ENCODE results near the gene MYOF.
A peak's percentile ranks its signal among the peaks of the same experiment; 100 is the strongest.

The MYOF gene

DNA sequence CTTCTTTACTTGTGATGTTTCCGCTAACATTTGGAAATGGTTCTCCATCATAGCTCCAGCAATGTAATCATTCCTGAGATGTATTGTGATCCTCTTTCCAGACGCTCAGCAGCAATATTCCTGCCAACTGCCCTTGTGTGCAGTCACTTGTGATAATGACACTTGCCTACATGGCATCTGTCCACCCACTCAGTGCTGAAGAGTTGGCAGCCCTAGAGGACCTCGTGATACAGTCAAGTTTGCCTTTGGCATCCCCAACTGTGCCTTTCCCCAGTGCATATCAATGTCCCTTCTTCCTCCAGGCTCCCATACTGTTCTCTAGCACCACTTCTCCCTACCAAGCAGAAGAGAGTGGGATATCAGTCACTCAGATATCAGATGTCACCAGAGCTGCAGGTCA, 64.9 kb downstream of the MYOF start:
- DNase-seq (ENCODE audit: low read depth in 2 of 2): no peak
- TF ChIP-seq, protein P1, sequence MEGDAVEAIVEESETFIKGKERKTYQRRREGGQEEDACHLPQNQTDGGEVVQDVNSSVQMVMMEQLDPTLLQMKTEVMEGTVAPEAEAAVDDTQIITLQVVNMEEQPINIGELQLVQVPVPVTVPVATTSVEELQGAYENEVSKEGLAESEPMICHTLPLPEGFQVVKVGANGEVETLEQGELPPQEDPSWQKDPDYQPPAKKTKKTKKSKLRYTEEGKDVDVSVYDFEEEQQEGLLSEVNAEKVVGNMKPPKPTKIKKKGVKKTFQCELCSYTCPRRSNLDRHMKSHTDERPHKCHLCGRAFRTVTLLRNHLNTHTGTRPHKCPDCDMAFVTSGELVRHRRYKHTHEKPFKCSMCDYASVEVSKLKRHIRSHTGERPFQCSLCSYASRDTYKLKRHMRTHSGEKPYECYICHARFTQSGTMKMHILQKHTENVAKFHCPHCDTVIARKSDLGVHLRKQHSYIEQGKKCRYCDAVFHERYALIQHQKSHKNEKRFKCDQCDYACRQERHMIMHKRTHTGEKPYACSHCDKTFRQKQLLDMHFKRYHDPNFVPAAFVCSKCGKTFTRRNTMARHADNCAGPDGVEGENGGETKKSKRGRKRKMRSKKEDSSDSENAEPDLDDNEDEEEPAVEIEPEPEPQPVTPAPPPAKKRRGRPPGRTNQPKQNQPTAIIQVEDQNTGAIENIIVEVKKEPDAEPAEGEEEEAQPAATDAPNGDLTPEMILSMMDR (IDR thresholded peaks at IDR 0.05; ENCODE audit: low read depth, low read length): no peak
- H3K4me3 ChIP-seq (replicated peaks in 1 of 2; ENCODE audit: low read depth in 2 of 2, low read length in 2 of 2): no peak overlapping the region

- H3K4me3 ChIP-seq (replicated peaks in 1 of 2; ENCODE audit: low read depth in 2 of 2, low read length in 2 of 2): no peak overlapping the region
- TF ChIP-seq, protein P1 (IDR thresholded peaks at IDR 0.05; ENCODE audit: low read depth, low read length): no peak
- no peak for DNase-seq (ENCODE audit: low read depth in 2 of 2)
These were observed 65.3 kb downstream of the MYOF start for GRCh38 chr10:93416824-93417223.

- H3K4me3 ChIP-seq (replicated peaks in 1 of 2; ENCODE audit: low read depth in 2 of 2, low read length in 2 of 2): no peak overlapping the region
- peak in 1 of 2 donors; percentile 20 for DNase-seq (ENCODE audit: low read depth in 2 of 2)
- TF ChIP-seq, protein P1 (IDR thresholded peaks at IDR 0.05; ENCODE audit: low read depth, low read length): peak; percentile 26
These were observed 66.4 kb downstream of the MYOF start for GRCh38 chr10:93415693-93416092.

GRCh38 chr10:93413252-93413689, 68.9 kb downstream of the MYOF start:
- no peak overlapping the region for H3K4me3 ChIP-seq (replicated peaks in 1 of 2; ENCODE audit: low read depth in 2 of 2, low read length in 2 of 2)
- TF ChIP-seq, protein P1 (IDR thresholded peaks at IDR 0.05; ENCODE audit: low read depth, low read length): no peak
- DNase-seq (ENCODE audit: low read depth in 2 of 2): peak; percentile 62 to 81

GRCh38 chr10:93412801-93413200, 69.3 kb downstream of the MYOF start:
- TF ChIP-seq, protein P1 (IDR thresholded peaks at IDR 0.05; ENCODE audit: low read depth, low read length): no peak
- H3K4me3 ChIP-seq (replicated peaks in 1 of 2; ENCODE audit: low read depth in 2 of 2, low read length in 2 of 2): no peak overlapping the region
- DNase-seq (ENCODE audit: low read depth in 2 of 2): no peak

DNA sequence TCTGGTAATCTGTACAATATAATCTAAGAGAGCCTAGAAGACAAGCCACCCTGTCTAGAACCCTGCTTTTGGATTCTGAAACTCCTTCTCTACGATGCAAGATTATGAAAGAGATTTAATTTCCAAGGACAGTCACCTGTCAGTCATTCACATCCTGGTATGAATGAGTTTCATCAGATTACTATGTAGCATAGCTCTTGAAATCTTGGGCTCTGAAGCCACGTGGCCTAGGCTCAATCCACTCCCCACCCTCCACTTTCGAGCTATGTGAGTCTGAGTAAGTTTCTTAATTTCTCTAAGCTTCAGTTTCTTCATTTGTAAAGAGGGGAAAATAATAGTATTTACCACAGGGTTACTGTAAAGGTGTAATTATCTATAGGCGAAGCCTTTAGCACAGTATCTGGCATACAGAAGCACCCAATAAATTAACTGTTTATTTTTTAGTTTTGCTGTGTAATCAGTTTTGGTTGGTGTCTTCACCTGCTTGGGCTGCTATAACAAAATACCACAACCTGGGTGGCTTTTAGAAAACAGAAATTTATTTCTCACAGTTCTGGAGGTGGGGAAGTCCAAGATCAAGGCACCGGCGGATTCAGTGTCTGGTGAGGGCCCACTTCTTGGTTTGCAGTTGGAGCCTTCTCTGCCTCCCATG, 71.3 kb downstream of the MYOF start:
- H3K4me3 ChIP-seq (replicated peaks in 1 of 2; ENCODE audit: low read depth in 2 of 2, low read length in 2 of 2): no peak overlapping the region

More for the DNA sequence above, 71.3 kb downstream of the MYOF start:
- TF ChIP-seq, protein P1 (IDR thresholded peaks at IDR 0.05; ENCODE audit: low read depth, low read length): no peak
- DNase-seq (ENCODE audit: low read depth in 2 of 2): no peak
